GM12878 (cell line): ENCODE measurements around the gene OLFML2A. TPM values are rescaled to one million over a fixed set of nuclear protein-coding genes. Genes with fewer than 3 reads are reported as not detected.

Experiments used
- ATAC-seq: fragments of 200-7000 bp; cut with Tn5 transposase; 3 replicates; pipeline ENCODE4 v1.9.1; 2020; ENCODE audit warnings: mild to moderate bottlenecking, moderate library complexity
- BruUV-seq: library from RNA; stranded (reverse); fragments of 400-500 nt; replicated peaks from 2 replicates; lab custom pipeline; 2021; lab: Mats Ljungman, UMichigan
- CTCF ChIA-PET: fragments of 300-600 bp; sonication (Branson Sonifier 250); formaldehyde crosslinking; extraction: SDS; loops from one replicate; lab custom pipeline; 2021; ENCODE audit warnings: inconsistent platforms; lab: Yijun Ruan, JAX
- POLR2A ChIA-PET: fragments of 350-600 bp; formaldehyde crosslinking; extraction: SDS; loops from one replicate; lab custom pipeline; 2021; ENCODE audit warnings: inconsistent platforms; lab: Charles Lee
- RAD21 ChIA-PET: fragments of 300-600 bp; sonication (Branson Sonifier 250); formaldehyde crosslinking; loops from one replicate; lab custom pipeline; 2023; ENCODE audit warnings: antibody characterized with exemption; ENCODE audit not compliant: unreplicated experiment; lab: Charles Lee
- SMC1A ChIA-PET: fragments of 300-600 bp; sonication (Branson Sonifier 250); formaldehyde crosslinking; loops from one replicate; lab custom pipeline; 2023; ENCODE audit not compliant: unreplicated experiment, uncharacterized antibody; lab: Charles Lee
- DNase-seq: peaks from one replicate; pipeline ENCODE4 v3.0.0-alpha.2; 2011; ENCODE audit warnings: low read depth, low spot score
- FAIRE-seq: peaks from 3 replicates; lab custom pipeline; 2011; peaks lifted over from hg19 to GRCh38; lab: Jason Lieb, UNC
- H2AFZ ChIP-seq: 2 replicates; pipeline ENCODE4 v1.6.0; 2011; ENCODE audit warnings: low read depth, low read length, control low read depth; ENCODE audit not compliant: control insufficient read depth
- H3K27ac ChIP-seq: 2 replicates; pipeline ENCODE4 v1.5.1; 2011; ENCODE audit warnings: control low read depth; ENCODE audit not compliant: control insufficient read depth, insufficient read depth
- H3K27me3 ChIP-seq, 2 experiments: replicated peaks in 1 of 2; 2 replicates each; pipeline versions ENCODE4 v1.6.0 to v1.6.1; 2011; ENCODE audit warnings: low read length in 1 of 2; ENCODE audit not compliant: control insufficient read depth in 2 of 2, insufficient read depth in 2 of 2
- H3K36me3 ChIP-seq, 2 experiments: 2 replicates each; pipeline ENCODE4 v1.5.1; 2011; ENCODE audit warnings: low read length in 1 of 2; ENCODE audit not compliant: control insufficient read depth in 2 of 2, insufficient read depth in 2 of 2
- H3K4me1 ChIP-seq: 2 replicates; pipeline ENCODE4 v1.6.1; 2011; ENCODE audit warnings: mild to moderate bottlenecking, low read length, moderate library complexity, mixed read lengths; ENCODE audit not compliant: control insufficient read depth, insufficient read depth
- H3K4me2 ChIP-seq: 2 replicates; pipeline ENCODE4 v1.6.0; 2011; ENCODE audit warnings: control low read depth; ENCODE audit not compliant: control insufficient read depth, insufficient read depth
- H3K4me3 ChIP-seq: fragments of 200-600 bp; sonication (generic); 2 replicates; pipeline ENCODE4 v1.5.1; 2016
- H3K79me2 ChIP-seq: 2 replicates; pipeline ENCODE4 v1.6.0; 2011; ENCODE audit warnings: low read length; ENCODE audit not compliant: control insufficient read depth, insufficient read depth
- H3K9ac ChIP-seq: 2 replicates; pipeline ENCODE4 v1.8.0; 2011; ENCODE audit warnings: low read length, control low read depth, mixed read lengths; ENCODE audit not compliant: control insufficient read depth, insufficient read depth
- H3K9me3 ChIP-seq: replicated peaks from 3 replicates; pipeline ENCODE4 v1.5.1; 2011; ENCODE audit warnings: mild to moderate bottlenecking, low read length; ENCODE audit not compliant: control insufficient read depth, insufficient read depth
- H4K20me1 ChIP-seq: 2 replicates; pipeline ENCODE4 v1.6.0; 2011; ENCODE audit not compliant: control insufficient read depth, insufficient read depth
- BHLHE40 ChIP-seq, 2 experiments: fragments of 450-650 bp in 1 of 2; IDR thresholded peaks; 2 replicates each; pipeline ENCODE4 v1.6.1; 2011 to 2017; ENCODE audit warnings: low read depth in 2 of 2, borderline replicate concordance in 1 of 2, improper control_type of control experiment in 1 of 2, low read length in 1 of 2, mild to moderate bottlenecking in 1 of 2
- CHD1 ChIP-seq: IDR thresholded peaks from 2 replicates; pipeline ENCODE4 v1.6.1; 2012; ENCODE audit warnings: low read depth, low read length, improper control_type of control experiment
- ELK1 ChIP-seq: IDR thresholded peaks from 2 replicates; pipeline ENCODE4 v1.6.1; 2012; ENCODE audit warnings: low read depth, low read length, improper control_type of control experiment
- FOXM1 ChIP-seq: IDR thresholded peaks from 2 replicates; pipeline ENCODE4 v1.6.1; 2012; ENCODE audit warnings: low read depth, mild to moderate bottlenecking, inconsistent platforms, low read length, moderate library complexity
- MEF2A ChIP-seq: IDR thresholded peaks from 2 replicates; pipeline ENCODE4 v1.6.1; 2011; ENCODE audit warnings: low read depth, mild to moderate bottlenecking, low read length, moderate library complexity; ENCODE audit not compliant: insufficient read depth
- PML ChIP-seq: IDR thresholded peaks from 2 replicates; pipeline ENCODE4 v1.6.1; 2012; ENCODE audit warnings: low read length, inconsistent platforms
- POLR2AphosphoS5 ChIP-seq: IDR thresholded peaks from 2 replicates; pipeline ENCODE4 v1.6.1; 2011; ENCODE audit warnings: mild to moderate bottlenecking, low read length, inconsistent platforms
- SPI1 ChIP-seq: IDR thresholded peaks from 2 replicates; pipeline ENCODE4 v1.6.1; 2011; ENCODE audit warnings: low read depth, mild to moderate bottlenecking, low read length, moderate library complexity, borderline replicate concordance; ENCODE audit not compliant: insufficient read depth
- SREBF1 ChIP-seq: IDR thresholded peaks from 2 replicates; pipeline ENCODE4 v1.6.1; 2012; ENCODE audit warnings: mild to moderate bottlenecking, low read length
- ZNF687 ChIP-seq: fragments of 450-650 bp; IDR thresholded peaks from 2 replicates; pipeline ENCODE4 v1.6.1; 2017; ENCODE audit warnings: mild to moderate bottlenecking, moderate library complexity
- WGBS: methylation state at CpG from one replicate; pipeline ENCODE4 v1.1.6; 2016; ENCODE audit warnings: low lambda C conversion rate; ENCODE audit not compliant: insufficient replicate concordance, insufficient coverage; ENCODE audit errors: missing lambda C conversion rate; 5-methylcytosine and 5-hydroxymethylcytosine counted together
- in situ Hi-C: fragments of 300-500 bp; cut with MboI; formaldehyde crosslinking; loops from 9 replicates; pipeline ENCODE4 v1.14.3; 2018; ENCODE audit warnings: mixed read lengths
- intact Hi-C: fragments of 100-400 bp; cut with micrococcal nuclease; formaldehyde crosslinking; loops from one replicate; pipeline ENCODE4 v1.14.2; 2022; ENCODE audit not compliant: unreplicated experiment
- polyA plus RNA-seq, 11 experiments: library from polyadenylated mRNA; depleted of rRNA in 4 of 11; unstranded in 6 of 11; stranded (reverse) in 5 of 11; fragments of >200 nt; fragmentation: Nextera tagmentation in 4 of 11; fragmentation: Illumina TruSeq in 1 of 11; extraction: Ambion mirVana in 4 of 11; extraction: Trizol in 1 of 11; gene quantifications; 1 replicate in 1 of 11; 2 replicates in 10 of 11; pipeline versions ENCODE4 v1.2.1 to v1.2.3, GENCODE V29; 2011 to 2016; ENCODE audit warnings: inconsistent platforms in 2 of 11, missing spikeins in 2 of 11, low read depth in 1 of 11
- total RNA-seq, 4 experiments: library from RNA; depleted of rRNA in 3 of 4; stranded (reverse); fragments of >200 nt in 3 of 4; fragmentation: Illumina TruSeq in 1 of 4; extraction: Trizol in 1 of 4; gene quantifications; 2 replicates each; pipeline versions ENCODE4 v1.2.1 to v1.2.3, GENCODE V29; 2013 to 2021

The OLFML2A gene
- total and polyA plus RNA-seq, 10 of the 15 experiments (the other 5 are each of a cell fraction or from before 2014, with no cell fraction given): 0.02 to 0.13 (median 0.10) TPM; not detected in 4

GRCh38 chr9:124859803-124860581 is 83.1 kb downstream of the OLFML2A start (continued):
- peak; percentile 42 to 49; a peak in 3 of 4 replicates for TF ChIP-seq BHLHE40 (IDR thresholded peaks at IDR 0.05; ENCODE audit: borderline replicate concordance in 1 of 2, low read depth in 2 of 2, low read length in 1 of 2)

GRCh38 chr9:124860582-124861341 is 83.8 kb downstream of the OLFML2A start:
- Histone ChIP-seq H3K4me2 (peak overlapping the region; percentile 99), H3K4me3 (peak overlapping the region; percentile 95), H2AFZ (no peak overlapping the region), H3K79me2 (peaks cover 40% of the 10 kb centered on the region), H3K4me1 (peaks cover 13% of the 10 kb centered on the region), H3K27me3 (no peaks in the 10 kb centered on the region), H3K36me3 (peaks cover 28 to 30% of the 10 kb centered on the region in 2 experiments; a peak in 3 of 4 replicates), H3K9me3 (no peaks in the 10 kb centered on the region), H3K9ac (peak overlapping the region; percentile 99), H3K27ac (peak overlapping the region; percentile 83), H4K20me1 (peaks cover 18% of the 10 kb centered on the region)
- no TSS peak for BruUV-seq
- TF ChIP-seq SREBF1 (no peak), CHD1 (no peak), MEF2A (no peak), ZNF687 (no peak), POLR2AphosphoS5 (0 out of 2 replicates have a peak, but pooled peaks have one; percentile 47), ELK1 (no peak), PML (no peak), SPI1 (no peak), FOXM1 (no peak)
- POLR2A ChIA-PET: interaction anchor here (0.7 to 3.9 kb wide), 7 partner anchors 12 to 96 kb away, joined by 3 to 92 read pairs (median 6); partner anchors contain the start of genes GOLGA1 and NR6A1
- SMC1A ChIA-PET: interaction anchor here (0.8 to 5.1 kb wide), 7 partner anchors 8 to 367 kb away, joined by 4 to 37 read pairs (median 4); partner anchors contain the start of genes NR6A1 and WDR38
- intact Hi-C loops (loop anchor here (5.0 to 10.0 kb wide), 3 partner anchors 382 to 774 kb away; partner anchors contain the start of gene HSPA5), in situ Hi-C loops (loop anchor here (25.0 kb wide), 1 partner anchor 1948 kb away; the partner anchor contains the start of genes RC3H2 and ZBTB6)
- DNase-seq (no peak), FAIRE-seq (no peak), ATAC-seq (no peak)
- RAD21 ChIA-PET: interaction anchor here (0.5 to 4.1 kb wide), 6 partner anchors 9 to 511 kb away, joined by 3 to 29 read pairs (median 8); partner anchors contain the start of gene NR6A1
- CTCF ChIA-PET: interaction anchor here (0.8 to 26.5 kb wide), 8 partner anchors 8 to 512 kb away, joined by 3 to 575 read pairs (median 8); partner anchors contain the start of genes NR6A1, OLFML2A and WDR38
- WGBS: under 1% methylated on average over 12 of the region's 12 CpGs
